Umbilical cord (tissue), 2 donors: ENCODE results near the gene SLC2A13. TPM values are rescaled to one million over a fixed set of nuclear protein-coding genes. Genes with fewer than 3 reads are reported as not detected.
A peak's percentile ranks its signal among the peaks of the same experiment; 100 is the strongest.
"Not testable (repeated sequence)": the region's sequence is repeated elsewhere in the genome, so short reads cannot be mapped to it uniquely, and the experiment has no call there.

Experiments
- DNase-seq: peaks from one replicate; pipeline ENCODE4 v3.0.0-alpha.2; 2015; ENCODE audit warnings: low spot score
- total RNA-seq: library from RNA; depleted of rRNA; stranded (reverse); fragments of >200 nt; gene quantifications from one replicate; pipeline ENCODE4 v1.2.3, GENCODE V29; 2014; ENCODE audit warnings: low replicate concordance; ENCODE audit not compliant: insufficient read depth

The SLC2A13 gene
- total RNA-seq, 1 donor from 2014 or later, result 30.8 TPM

DNA sequence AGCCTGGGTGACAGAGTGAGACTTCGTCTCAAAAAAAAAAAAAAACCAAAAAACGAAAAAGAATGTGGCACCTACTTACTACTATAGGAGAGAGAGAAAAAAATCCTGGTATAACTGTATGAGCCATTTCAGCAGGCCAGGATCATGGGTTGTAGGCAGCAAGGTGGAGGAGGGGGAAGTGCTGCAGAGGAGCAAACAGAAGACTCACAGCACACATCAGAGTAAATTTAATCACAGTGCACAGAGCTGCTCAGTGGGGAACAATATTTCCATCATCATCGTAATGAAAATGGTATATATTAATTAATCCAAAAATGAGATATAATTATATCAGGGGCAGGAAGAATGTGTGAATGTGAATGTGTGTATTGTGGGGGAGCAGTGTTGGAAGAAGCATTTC lies 175.8 kb downstream of the SLC2A13 start:
- no peak for DNase-seq

DNA sequence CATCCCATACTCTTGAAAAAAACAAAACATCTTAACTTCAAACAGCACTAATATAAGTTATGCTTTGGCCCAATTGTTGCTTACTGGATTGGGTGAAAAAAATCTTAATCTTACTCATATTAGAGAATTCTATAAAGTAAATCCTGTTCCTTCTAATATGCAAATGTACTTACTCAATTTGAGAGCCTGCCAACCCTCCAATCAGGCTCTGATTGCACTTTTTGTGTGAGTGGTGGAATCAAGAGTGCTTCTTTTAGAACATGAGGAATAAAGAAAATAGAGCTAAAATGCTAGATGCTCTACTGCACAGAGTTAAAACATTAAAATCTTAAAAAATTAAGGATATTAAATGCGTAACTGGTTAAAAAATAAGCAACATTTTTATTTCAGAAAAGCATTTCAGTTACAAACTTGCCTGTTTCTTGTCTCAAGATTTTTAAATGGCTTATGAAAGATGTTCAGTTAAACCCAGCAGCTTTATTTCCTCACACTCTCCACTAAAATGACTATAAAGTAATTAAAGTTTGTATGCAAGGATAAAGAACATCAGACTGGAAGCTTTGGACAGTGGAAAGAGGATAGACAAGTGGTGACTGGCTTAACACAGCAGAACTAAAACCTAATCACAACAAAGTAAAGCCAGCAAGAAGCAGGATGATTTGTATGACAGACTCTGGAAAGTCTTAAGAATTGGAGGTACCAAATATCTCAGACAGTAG lies 177.5 kb downstream of the SLC2A13 start:
- peak; percentile 30 for DNase-seq

DNA sequence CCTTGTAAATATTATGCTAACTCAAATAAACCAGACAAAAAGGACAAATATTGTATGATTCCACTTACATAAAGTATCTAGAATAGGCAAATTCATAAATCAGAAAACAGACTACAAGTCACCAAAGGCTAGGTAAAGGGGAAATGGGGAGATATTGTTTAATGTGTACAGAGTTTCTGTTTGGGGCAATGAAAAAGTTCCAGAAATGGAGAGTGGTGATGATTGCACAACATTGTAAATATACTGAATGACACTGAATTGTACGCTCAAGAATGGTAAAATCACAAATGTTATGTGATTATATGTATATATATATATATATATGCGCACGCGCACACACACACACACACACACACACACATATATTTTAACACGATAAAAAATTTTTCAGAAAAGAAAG lies 182.5 kb downstream of the SLC2A13 start:
- DNase-seq, result no peak

DNA sequence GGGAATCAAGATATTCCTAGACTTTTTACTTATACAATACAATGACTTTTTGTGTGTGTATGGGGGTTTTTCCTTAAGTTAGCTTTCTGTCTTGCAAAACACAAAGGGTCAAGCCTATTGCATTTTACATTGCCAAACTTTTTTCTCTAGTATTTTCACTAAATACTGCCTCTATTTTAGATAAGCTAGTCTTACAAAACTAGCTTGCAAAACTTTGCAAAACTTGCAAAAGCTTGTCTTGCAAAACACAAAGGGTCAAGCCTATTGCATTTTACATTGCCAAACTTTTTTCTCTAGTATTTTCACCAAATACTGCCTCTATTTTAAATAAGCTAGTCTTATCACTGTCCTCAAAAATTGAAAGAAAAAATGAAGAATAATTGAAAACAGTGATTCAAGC lies 183.3 kb downstream of the SLC2A13 start:
- peak; percentile 28 for DNase-seq

DNA sequence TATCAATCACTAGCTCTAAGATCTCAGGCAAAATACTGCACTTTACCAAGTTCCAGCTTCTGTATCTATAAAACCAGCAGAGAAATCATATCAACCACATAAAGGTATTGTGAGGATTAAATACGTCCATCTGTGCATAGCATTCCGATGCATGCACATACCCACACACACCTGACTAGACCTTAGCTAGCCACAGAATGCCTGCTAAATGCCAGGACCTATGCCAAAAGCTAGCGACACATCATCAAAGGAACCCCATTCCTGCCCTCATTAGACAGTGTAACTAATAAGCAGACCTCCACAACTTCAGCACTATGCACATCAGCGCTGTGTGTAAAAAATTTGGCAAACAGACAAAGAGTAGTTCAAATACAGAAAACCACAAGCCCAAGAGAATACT lies 185.2 kb downstream of the SLC2A13 start:
- DNase-seq, result no peak

DNA sequence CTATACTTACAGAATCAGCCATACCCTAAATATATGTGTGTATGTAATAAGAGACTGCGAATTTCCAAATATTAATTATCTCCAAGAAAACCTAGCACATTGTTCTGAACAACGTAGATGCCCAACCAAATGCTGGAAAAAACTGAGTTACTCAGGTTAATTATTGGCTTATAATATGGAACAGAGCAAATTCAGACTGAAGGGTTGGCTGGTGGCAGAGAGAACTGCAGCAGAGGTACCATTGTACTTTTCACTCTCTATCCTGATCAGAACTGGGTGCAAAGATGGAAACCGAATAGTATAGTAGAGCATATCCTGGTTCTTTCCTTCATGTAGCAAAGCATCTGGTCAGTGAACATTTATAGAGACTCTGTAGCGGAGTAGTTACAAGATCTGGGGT lies 185.7 kb downstream of the SLC2A13 start:
- no peak for DNase-seq

DNA sequence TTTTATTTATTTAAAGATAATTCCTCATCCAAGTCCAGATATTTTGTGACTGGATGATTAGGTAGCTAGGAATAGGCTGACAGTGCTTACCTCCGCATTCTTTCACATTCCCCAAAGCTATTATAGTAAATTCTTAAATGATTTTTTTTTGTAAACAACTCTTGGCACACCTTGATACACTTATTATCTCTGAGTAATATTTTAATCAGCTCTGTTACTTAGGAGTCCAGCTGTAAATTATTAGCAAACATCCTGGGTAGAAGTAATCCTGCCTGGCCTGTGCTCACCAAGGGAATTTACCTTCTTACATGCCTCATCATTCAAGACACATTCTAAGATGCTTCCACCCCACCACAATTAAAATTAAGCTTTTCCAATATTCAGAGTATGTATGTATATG lies 186.1 kb downstream of the SLC2A13 start:
- no peak for DNase-seq

DNA sequence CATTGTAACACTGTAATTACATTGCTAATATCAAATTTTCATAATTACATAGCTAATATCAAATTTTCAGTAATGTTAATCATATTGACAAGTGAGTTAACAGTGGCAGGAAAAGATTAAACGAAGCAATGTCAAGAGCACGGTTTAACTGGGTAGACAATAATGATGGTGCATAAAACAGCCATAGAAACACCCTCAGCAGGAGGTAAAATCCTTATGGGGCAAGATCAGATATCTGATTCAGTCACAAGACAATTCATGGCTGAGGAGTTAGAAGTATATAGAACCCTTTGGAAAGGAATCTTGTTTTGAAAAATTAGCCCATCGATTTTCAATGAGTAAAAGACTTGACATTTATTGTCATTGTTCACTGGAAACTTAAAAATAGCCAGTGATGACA lies 190.6 kb downstream of the SLC2A13 start:
- no peak for DNase-seq

DNA sequence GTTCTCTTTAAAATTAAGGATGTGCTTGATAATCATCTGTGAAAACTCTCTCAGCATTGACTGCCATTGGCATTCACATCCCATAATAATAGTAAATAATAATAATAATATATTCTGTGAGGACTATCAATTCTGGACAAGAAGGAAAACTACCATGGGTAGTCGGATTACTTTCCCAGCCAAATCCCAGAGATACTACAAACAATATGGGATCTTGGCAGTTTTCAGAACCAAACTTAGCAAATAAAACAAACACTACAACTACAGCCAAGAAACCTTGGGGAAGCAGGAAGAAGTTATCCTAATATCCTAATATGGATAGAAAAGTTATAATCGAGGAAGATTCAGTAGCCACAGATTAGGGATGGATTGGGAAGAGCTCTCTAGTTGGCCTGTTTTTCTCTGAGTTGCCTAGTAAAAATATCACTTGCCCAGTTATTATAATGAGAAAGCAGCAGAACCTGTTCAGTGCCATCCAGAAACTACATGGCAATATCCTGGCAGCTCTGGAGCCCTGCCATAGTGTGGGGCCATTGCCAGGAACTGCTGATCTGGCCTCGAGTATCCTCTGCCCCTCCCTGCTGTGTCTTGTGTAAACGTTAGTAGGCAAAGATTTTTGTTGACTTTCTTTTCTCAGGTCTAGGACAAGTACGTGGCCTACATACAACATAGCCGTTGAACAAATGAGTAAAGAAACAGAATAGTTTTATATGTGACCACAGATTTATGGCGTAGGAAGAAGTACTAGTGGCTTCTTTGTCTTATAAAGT lies 193.5 kb downstream of the SLC2A13 start:
- no peak for DNase-seq

DNA sequence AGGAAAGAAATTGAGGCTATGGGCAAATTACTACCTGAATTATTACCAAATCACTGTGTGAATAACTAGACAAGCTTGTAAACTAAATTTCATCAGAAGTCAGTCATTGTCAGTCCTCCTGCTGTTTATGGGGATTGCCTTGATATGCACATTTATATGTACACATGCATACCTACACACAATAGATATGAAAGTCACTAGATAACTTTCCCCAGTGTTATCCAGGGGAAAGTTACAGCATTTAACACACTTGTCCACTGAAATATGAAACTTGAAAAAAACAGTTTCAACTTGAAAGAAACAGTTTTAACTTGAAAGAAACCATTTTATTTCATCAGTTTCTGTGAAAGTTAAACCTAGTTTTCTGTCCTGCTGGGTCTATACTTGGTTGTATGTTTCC lies 199.6 kb downstream of the SLC2A13 start:
- no peak for DNase-seq

DNA sequence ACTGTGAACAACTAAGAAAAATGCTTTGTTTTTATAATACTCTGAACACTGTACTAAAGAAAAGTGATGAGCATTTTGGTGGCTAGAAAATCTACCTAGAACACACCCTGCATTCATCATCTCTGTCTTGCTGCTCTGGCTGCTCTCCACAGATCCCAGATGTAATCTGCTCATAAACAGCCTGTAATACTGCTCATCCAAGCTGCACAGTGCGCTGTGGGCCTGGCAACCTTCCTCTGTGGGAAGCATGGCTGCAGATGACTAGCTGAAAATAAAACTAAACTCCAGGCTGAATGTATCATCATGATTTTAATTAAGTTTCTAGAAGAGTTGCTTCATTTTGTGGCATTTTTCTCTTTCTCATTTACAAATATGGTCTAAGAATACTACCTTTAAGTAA lies 200.7 kb downstream of the SLC2A13 start:
- peak; percentile 93 for DNase-seq

DNA sequence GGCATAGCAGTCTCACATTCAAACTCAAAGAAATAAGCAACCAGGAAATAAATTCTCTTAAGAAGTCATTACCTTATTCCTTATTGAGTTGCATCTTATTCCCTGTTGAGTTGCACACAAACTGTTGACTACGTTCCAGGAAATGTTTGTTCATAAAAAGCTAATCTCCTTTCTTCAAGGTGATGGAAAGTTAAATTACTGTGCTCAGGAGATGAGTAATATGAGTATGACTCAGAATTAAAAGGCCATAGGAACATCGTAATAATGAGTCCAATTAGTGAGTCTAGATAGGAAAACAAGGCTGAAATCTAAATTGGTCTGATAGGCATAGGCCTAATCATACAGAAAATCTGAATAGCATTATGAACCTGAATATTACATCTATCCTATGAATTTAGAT lies 203.1 kb downstream of the SLC2A13 start:
- no peak for DNase-seq

DNA sequence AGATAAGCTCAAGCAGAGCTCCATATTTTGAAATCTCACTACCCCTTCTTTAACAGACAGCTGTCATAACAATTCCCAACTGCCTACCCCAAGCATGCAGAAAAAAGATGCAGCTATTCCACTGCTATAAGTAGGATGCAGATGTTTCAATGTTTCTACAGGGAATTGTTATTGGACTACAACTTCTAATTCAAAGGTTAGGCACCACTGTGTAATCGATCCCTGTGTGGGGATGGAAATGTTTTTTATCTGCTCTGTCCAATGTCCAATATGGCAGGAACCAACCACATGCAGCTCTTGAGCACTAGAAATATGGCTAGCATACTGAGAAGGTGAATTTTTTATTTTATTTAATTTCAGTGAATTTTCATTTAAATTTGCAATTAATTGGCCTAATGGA lies 208.6 kb downstream of the SLC2A13 start:
- DNase-seq, result no peak

DNA sequence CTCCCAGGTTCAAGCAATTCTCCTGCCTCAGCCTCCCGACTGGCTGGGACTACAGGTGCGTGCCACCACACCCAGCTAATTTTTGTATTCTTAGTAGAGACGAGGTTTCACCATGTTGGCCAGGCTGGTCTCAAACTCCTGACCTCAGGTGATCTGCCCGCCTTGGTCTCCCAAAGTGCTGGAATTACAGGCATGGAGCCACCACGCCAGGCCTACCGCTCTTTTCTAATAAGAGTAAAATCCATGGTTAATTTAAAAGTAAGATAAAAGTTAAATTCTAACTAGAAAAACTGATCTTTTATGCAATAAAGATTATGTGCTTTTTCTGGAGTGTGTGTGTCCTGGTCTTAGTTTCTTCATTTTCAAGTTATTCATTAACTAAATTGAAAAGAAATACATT lies 212.5 kb downstream of the SLC2A13 start:
- DNase-seq, result not testable (repeated sequence)

DNA sequence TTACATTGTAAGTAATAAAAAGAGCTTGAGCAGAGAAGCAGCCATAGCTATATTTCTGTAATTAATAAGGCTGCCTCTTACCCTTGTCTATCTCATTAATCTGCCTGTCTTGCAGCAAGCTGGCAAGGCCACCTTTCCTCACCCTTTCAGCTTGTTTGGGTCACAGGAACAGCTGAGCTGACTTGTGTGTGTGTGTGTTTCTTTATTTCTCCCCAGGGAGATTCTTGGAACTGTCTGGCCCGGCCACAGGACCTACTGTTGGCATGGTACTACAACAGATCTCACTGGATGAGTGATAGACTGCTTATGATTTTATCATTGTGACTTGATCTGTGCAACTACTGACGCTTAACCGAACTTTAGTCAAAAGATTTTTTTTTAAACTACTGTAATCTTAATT lies 213.7 kb downstream of the SLC2A13 start:
- DNase-seq, result peak; percentile 17

DNA sequence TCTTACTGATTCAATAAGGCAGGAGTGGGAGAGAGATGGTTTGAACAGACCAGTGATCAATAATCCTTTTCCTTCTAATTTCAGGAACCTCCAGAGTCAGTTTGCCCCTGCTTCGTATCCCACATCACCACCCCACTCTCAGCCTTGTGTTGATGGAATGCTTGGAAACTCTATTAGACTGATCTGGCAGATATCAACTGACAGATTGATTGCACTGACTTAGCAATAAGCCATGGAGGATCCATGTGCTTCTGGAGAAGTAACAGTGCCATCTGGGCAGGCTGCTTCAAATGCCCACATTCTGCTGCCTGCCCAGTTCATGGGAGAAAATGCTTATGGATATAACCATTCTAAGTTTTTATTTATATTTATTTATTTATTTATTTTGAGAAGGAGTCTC lies 218.0 kb downstream of the SLC2A13 start:
- DNase-seq, result peak; percentile 76

DNA sequence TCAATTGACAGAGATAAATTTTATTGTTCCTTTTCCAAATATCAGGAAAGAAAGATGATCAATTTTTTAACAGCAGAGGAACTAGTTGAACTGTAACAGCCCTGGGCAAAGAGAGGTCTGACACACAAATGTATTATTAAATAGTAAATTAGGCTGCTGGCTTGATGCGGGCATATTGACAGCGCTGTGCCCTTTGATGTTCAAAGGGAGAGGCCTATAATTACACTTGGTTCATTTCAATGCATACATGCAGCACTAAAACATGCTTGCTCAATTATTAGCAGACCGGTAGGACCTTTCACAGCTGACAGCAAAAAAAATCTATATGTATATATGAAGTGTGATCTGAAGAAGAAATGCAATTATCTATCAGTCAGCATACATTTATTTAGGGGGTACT lies 219.8 kb downstream of the SLC2A13 start:
- DNase-seq, result no peak

DNA sequence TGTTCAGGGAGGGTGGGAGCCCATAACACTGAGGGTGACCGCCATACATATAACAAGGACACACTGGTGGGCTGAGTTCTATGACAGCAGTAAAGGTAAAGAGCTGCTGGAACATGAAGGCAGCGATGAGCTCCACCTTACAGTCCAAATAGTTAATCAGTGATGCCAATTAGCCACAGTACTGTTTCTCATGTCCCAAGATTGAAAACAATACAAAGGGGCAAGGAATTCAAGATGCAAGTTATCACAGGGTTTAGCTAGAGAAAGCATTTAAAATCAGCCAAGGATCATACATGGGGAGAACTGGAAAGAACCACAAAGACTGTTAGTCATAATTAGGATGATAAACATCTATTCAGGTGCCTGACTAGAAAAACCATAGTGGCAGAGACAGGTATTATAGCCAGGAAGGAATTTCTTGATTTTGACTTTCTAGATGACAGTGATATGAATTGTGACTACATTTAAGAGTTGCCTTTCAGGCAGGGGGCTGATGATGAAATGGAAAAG lies 221.2 kb downstream of the SLC2A13 start:
- no peak for DNase-seq

DNA sequence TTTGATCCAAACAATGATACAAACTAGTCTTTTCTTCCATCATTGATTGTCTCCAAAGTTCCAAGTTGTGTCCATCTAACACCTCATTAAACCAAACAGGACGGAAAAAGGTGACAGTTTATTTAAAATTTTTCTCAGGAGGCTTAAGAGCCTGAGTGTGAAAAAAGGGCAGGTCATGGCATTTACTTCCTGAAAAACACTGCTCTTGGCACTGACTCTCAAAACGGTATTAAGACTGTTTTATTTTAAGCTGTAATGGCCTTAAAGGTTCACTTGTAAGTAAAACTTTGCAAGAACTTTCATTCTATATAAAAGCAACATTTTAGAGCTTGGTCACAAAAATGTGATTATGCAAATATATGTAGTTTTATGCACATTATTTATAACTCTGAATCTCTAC lies 222.5 kb downstream of the SLC2A13 start:
- no peak for DNase-seq

DNA sequence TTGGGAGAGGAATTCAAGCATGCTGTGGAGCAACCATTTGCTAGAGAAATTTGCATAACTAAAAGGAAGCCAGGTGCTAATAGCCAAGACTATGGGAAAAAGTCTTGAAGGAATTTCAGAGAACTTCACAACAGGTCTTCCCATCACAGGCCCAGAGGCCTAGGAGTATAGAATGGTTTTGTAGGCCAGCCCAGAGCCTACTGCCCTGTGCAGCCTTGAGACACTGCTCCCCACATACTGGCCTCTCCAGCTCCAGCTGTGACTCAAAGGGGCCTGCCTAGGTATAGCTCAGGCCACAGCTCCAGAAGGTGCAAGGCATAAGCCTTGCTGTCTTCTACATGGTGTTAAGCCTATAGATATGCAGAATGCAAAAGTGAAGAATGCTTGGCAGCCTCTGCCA lies 227.1 kb downstream of the SLC2A13 start:
- DNase-seq, result no peak

DNA sequence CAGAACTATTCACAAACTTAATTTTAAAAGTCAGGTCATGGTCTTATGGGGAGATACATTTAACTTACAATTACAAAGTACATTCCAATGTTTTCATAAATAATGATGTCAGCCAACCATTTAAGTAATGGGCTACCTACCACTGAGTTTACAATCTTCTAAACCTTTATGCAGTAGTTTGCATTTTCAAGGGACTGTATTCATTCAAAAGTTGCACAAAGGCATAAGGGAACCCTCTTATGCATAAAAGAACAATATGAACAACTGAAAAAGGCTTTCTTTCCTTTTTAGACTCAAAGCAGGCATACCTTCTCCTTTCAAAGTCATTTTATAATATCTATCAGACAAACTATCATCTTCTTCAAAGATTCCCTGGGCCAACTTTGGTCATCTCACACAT lies 230.2 kb downstream of the SLC2A13 start:
- no peak for DNase-seq

DNA sequence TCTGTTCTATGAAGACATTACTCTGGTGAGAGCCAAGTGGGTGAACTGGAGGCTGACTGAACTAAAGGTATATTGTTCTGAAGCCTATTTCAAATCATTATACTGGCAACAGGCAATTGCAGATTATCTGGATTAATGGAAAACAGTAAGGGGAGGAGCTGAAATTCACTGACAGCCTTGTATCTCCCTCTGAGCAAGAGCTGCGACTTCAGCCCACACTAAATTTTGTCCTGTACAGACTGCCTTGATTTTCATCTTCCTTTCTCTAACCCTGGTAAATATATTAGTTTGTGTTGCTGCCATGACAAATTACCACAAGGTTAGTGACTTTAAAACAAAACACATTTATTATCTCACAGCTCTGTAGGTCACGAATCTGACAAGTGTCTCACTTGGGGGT lies 231.1 kb downstream of the SLC2A13 start:
- no peak for DNase-seq

DNA sequence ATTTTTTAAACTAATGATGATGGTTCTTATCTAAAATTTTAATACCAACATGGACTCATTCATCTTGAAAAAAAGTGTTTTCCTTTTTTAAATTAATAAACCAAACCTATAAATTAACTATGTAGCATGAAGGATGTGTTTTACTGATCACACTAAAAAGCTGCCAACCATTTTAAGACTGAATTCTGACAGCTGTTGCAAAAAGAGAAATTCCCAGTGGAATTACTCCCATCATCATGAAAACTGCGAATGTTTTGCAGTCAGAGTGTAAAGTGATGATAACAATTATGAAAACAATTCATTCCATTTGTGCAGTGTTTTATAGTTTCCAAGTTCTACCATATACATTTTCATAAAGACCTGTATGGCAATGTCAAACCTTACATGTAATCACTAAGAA lies 232.8 kb downstream of the SLC2A13 start:
- DNase-seq, result no peak
